ENCODE measurements around the gene ZBTB8B.
"Not testable (repeated sequence)": the region's sequence is repeated elsewhere in the genome, so short reads cannot be mapped to it uniquely, and the experiment has no call there.

DNA sequence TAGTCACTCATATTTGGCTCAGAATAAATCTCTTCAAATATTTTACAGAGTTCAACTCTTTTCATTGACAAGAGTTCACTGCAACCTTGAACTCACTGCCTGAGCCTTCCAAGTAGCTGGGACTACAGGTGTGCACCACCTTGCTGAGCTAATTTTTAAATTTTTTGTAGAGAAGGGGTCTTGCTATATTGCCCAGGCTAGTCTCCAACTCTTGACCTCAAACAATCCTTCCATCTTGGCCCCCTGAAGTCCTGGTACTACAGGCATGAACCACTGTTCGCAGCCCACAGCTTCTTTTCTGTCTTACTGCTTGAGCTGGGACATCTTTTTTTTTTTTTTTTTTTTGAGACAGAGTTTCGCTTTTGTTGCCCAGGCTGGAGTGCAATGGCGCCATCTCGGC lies 26.1 kb upstream of the ZBTB8B start:
- not testable (repeated sequence) for TF ChIP-seq CTCF, REST, ZNF626 (tag by site-specific recombination; IDR thresholded peaks at IDR 0.05)

Measured in HEK293 (cell line).